ENCODE measurements around the gene ADAMTS15.
"Not testable (repeated sequence)": the region's sequence is repeated elsewhere in the genome, so short reads cannot be mapped to it uniquely, and the experiment has no call there.

ADAMTS15 gene

DNA sequence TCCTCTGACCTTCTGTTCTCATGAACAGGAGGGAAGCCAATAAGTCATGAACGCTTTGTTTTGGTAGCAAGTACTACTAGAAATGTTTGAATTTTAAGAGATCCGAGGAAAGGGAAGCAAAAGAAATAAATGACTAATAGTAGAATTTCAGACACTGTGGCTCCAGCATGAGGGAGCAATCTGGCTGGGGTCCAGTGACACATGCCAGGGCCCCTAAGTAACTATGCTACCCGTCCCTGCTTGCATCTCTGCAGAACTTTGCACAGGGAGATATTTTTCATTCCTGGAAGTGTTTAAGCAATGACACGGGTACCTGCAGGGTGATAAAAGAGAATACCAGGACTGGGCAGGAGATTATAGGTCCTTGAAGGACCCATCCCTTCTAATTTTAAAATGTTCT lies 12.8 kb upstream of the ADAMTS15 start:
- H3K27ac Mint-ChIP-seq, result no peak overlapping the region
- peaks cover 12% of the 10 kb centered on the region for H3K4me1 Mint-ChIP-seq (ENCODE audit: low read depth)
- H3K9me3 Mint-ChIP-seq, result no peaks in the 10 kb centered on the region
- H3K4me3 Mint-ChIP-seq, result no peak overlapping the region
- peaks cover 16% of the 10 kb centered on the region for H3K27me3 Mint-ChIP-seq
- intact Hi-C loops (cut with micrococcal nuclease), result loop anchor here (1.0 to 5.0 kb wide), 2 partner anchors 232 to 427 kb away; no protein-coding TSS in a partner anchor
- no peaks in the 10 kb centered on the region for H3K36me3 Mint-ChIP-seq (ENCODE audit: low read depth)

DNA sequence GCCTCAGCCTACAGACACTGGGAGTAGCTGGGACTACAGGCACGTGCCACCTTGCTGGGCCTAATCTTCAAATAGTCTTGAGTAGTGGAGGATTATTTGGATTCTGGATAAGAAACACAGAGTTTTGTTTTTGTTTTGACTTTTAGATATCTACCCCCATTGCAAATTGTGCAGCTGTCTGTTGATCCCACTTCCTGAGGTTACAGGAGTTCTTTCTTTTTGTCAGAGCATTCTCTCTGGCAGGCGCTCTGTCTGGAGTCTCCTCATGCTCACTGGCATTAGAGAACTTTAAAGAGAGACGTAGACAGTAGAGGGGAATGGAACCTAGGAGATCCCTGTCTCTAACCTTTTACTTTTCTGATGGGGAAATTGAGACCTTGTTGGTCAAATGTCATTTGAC lies 12.3 kb upstream of the ADAMTS15 start:
- Mint-ChIP-seq H3K27me3 (peaks cover 11% of the 10 kb centered on the region), H3K4me3 (no peak overlapping the region), H3K27ac (no peak overlapping the region), H3K36me3 (ENCODE audit: low read depth) (no peaks in the 10 kb centered on the region), H3K9me3 (no peaks in the 10 kb centered on the region), H3K4me1 (ENCODE audit: low read depth) (peaks cover 12% of the 10 kb centered on the region)
- intact Hi-C loops (cut with micrococcal nuclease), result loop anchor here (5.0 kb wide), 1 partner anchor 231 kb away; no protein-coding TSS in a partner anchor

DNA sequence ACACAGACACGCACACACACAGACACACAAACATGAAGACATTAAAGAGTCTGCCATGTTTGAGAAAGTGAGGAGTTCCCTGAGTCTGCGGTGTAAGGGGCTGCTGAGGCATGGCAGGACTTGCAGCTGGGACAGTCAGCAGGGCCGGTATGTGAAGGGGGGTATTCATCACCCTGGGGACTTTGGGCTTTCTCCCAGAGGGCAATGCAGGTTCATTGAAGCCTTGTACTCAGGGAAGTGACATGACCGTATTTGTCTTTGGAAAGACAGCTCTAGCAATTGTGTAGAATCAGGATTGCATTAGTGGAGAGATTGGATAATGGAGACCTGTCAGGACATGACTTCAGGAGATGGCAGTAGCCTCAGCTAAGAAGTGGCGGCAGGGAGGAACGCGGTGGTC lies 10.6 kb upstream of the ADAMTS15 start:
- Mint-ChIP-seq H3K9me3 (no peaks in the 10 kb centered on the region), H3K4me3 (no peak overlapping the region), H3K27me3 (peaks cover 7% of the 10 kb centered on the region), H3K27ac (no peak overlapping the region), H3K36me3 (ENCODE audit: low read depth) (no peaks in the 10 kb centered on the region), H3K4me1 (ENCODE audit: low read depth) (peaks cover 12% of the 10 kb centered on the region)
- intact Hi-C loops (cut with micrococcal nuclease), result loop anchor here (5.0 kb wide), 1 partner anchor 229 kb away; no protein-coding TSS in a partner anchor

DNA sequence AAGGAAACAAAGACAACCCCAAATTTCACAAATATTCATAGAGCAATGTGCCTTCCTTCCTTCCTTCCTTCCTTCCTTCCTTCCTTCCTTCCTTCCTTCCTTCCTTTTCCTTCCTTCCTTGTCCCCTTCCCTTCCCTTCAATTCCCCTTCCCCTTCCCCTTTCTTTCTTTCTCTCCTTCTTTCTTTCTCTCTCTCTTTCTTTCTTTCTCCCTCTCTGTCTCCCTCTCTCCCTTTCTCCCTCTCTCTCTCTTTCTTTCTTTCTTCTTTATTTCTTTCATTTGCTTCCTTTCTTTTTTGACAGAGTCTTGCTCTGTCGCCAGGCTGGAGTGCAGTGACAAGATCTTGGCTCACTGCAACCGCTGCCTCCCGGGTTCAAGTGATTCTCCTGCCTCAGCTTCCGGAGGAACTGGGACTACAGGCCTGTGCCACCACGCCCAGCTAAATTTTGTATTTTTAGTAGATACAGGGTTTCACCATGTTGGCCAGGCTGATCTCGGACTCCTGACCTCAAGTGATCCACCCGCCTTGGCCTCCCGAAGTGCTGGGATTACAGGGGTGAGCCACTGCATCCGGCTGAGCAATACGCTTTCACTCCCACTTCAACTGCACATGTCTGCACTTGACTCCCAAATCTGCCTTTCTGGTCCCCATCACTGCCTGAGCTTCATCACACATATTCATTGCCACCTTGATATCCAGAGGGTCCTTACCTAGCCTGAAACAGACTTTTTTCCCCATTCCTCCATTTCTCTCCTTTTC lies 9.9 kb upstream of the ADAMTS15 start:
- not testable (repeated sequence) for H3K27me3 Mint-ChIP-seq; H3K27ac Mint-ChIP-seq; H3K9me3 Mint-ChIP-seq; H3K36me3 Mint-ChIP-seq (ENCODE audit: low read depth); H3K4me3 Mint-ChIP-seq
- peaks cover 12% of the 10 kb centered on the region for H3K4me1 Mint-ChIP-seq (ENCODE audit: low read depth)
- intact Hi-C loops (cut with micrococcal nuclease), result loop anchor here (5.0 kb wide), 1 partner anchor 229 kb away; no protein-coding TSS in a partner anchor

DNA sequence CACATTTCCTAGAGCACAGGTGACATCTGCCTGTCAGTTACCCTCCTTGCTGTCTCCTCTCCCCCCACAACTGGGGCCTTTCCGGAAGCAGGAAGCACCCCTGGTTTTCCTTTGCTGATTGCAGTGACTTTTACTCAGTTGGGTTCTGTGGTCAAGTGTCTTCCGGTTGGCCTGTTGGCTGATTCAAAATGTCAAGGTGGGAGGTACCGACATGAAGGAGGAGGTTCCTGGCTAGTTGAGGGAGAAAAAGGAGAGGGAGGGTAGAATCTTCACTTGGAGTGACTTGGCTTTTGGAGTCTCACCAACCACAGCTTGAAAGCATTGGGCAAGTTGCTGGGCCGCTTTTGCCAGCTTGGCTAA lies 9.3 kb upstream of the ADAMTS15 start:
- intact Hi-C loops (cut with micrococcal nuclease), result loop anchor here (5.0 kb wide), 1 partner anchor 228 kb away; no protein-coding TSS in a partner anchor
- H3K36me3 Mint-ChIP-seq (ENCODE audit: low read depth), result no peaks in the 10 kb centered on the region
- no peak overlapping the region for H3K4me3 Mint-ChIP-seq
- H3K9me3 Mint-ChIP-seq, result no peaks in the 10 kb centered on the region
- no peak overlapping the region for H3K27ac Mint-ChIP-seq
- peaks cover 6% of the 10 kb centered on the region for H3K27me3 Mint-ChIP-seq
- H3K4me1 Mint-ChIP-seq (ENCODE audit: low read depth), result peaks cover 12% of the 10 kb centered on the region

DNA sequence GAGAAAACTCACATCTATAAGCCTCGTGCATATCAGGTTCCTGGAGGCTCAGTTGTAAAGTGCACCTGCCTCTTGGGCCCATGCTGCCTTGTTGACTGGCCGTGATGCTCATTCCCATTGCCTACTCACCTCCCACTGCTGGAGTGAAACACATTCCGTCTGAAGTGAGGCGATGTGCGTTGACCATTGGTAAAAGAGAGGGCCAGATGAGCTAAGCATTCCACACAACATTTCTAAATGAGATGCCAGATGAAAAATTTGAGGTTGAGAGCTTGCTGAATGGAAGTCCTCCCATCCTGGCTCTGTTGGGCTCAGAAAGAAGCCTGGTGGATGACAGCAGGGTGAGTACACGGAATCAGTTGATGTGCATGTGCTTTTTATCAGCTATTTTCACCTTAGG lies 8.6 kb upstream of the ADAMTS15 start:
- Mint-ChIP-seq H3K27ac (no peak overlapping the region), H3K4me1 (ENCODE audit: low read depth) (peaks cover 12% of the 10 kb centered on the region), H3K27me3 (peaks cover 11% of the 10 kb centered on the region), H3K9me3 (no peaks in the 10 kb centered on the region), H3K36me3 (ENCODE audit: low read depth) (no peaks in the 10 kb centered on the region), H3K4me3 (no peak overlapping the region)
- intact Hi-C loops (cut with micrococcal nuclease), result loop anchor here (5.0 kb wide), 1 partner anchor 227 kb away; no protein-coding TSS in a partner anchor

DNA sequence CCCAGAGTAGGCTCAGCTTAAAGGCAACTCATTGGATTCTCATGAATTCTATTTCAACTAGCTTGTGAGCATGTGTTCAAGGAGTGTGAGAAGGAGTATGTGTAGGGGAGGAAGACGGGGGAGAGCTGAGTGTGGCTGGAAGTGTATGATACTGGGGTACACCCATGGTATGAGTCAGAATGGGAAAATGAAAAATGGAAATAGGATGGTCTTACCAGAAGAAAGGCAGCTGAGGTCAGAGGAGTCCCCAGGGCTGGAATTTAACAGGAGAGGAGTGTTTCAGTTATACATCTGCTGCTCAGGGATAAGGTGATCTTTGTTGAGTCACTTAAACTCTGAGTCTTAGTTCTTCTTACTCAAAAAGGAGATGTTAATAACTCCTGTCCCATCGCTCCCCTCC lies 6.7 kb upstream of the ADAMTS15 start:
- no peaks in the 10 kb centered on the region for H3K9me3 Mint-ChIP-seq
- H3K27ac Mint-ChIP-seq, result no peak overlapping the region
- no peaks in the 10 kb centered on the region for H3K36me3 Mint-ChIP-seq (ENCODE audit: low read depth)
- H3K4me3 Mint-ChIP-seq, result no peak overlapping the region
- peaks cover 16% of the 10 kb centered on the region for H3K27me3 Mint-ChIP-seq
- intact Hi-C loops (cut with micrococcal nuclease), result no loop called here
- peaks cover 12% of the 10 kb centered on the region for H3K4me1 Mint-ChIP-seq (ENCODE audit: low read depth)

DNA sequence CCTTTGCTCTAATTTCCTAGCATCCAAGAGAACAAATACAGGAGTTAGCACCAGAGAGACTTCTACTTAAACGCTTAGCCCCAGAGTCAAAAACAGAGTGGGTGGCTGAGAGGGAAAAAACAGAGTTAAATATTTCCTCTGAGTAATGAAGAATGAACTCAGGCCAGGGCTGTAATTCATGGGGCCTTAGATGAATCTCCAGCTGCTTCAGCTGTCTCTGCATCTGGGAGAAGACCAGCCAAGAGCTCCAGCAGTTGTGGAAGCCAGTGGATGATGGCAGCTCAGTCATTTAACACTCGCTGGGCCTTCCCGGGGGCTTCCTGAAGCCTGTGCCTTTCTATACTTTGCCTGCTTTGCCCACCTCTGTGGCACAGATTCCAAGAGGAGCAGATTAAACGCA lies 5.7 kb upstream of the ADAMTS15 start:
- H3K36me3 Mint-ChIP-seq (ENCODE audit: low read depth), result no peaks in the 10 kb centered on the region
- H3K27ac Mint-ChIP-seq, result no peak overlapping the region
- H3K4me3 Mint-ChIP-seq, result no peak overlapping the region
- intact Hi-C loops (cut with micrococcal nuclease), result no loop called here
- peaks cover 22% of the 10 kb centered on the region for H3K27me3 Mint-ChIP-seq
- no peaks in the 10 kb centered on the region for H3K9me3 Mint-ChIP-seq
- peaks cover 12% of the 10 kb centered on the region for H3K4me1 Mint-ChIP-seq (ENCODE audit: low read depth)

DNA sequence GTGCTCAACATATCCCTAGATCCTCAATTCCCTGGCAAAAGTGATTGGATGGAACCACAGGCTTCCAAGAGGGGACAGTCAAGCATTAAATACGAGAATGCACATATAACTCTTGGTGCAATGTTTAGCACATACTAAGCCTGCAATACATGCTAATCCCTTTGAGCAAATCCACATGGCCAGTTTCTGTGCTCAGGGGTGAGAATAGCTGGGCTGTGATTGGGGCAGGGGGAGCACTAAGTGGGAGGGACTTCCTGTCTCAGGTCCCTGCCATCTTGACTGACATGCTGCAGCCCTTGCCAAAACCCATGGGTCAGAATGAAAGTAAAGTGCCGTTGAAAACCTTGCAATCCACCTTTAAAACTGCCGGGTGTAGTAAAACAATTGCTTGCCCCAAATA lies 2.7 kb upstream of the ADAMTS15 start:
- no peak overlapping the region for H3K27ac Mint-ChIP-seq
- no peaks in the 10 kb centered on the region for H3K9me3 Mint-ChIP-seq
- peaks cover 10% of the 10 kb centered on the region for H3K4me1 Mint-ChIP-seq (ENCODE audit: low read depth)
- H3K4me3 Mint-ChIP-seq, result no peak overlapping the region
- H3K36me3 Mint-ChIP-seq (ENCODE audit: low read depth), result no peaks in the 10 kb centered on the region
- intact Hi-C loops (cut with micrococcal nuclease), result no loop called here
- peaks cover 52% of the 10 kb centered on the region for H3K27me3 Mint-ChIP-seq

DNA sequence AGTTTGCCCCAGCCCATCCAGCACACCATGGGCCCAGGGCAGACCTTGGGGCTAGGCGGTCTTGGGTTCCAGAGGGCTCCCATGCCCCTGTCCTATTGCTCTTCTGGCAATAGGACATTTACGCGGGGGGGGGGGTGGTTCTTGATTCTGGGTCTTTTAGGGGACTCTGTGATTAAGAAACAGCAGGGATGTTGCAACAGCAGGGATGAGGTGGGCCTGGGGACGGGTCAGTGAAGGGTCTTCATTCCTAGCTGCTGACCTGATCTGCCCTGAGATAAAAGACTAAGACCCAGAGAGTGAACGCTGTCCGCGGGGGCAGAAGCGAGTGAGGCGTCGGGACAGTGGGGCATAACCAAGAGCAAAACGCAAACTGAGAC lies 418 bp upstream of the ADAMTS15 start:
- H3K9me3 Mint-ChIP-seq, result no peaks in the 10 kb centered on the region
- H3K36me3 Mint-ChIP-seq (ENCODE audit: low read depth), result no peaks in the 10 kb centered on the region
- intact Hi-C loops (cut with micrococcal nuclease), result no loop called here
- peaks cover 62% of the 10 kb centered on the region for H3K27me3 Mint-ChIP-seq
- peaks cover 10% of the 10 kb centered on the region for H3K4me1 Mint-ChIP-seq (ENCODE audit: low read depth)
- no peak overlapping the region for H3K27ac Mint-ChIP-seq
- H3K4me3 Mint-ChIP-seq, result no peak overlapping the region

DNA sequence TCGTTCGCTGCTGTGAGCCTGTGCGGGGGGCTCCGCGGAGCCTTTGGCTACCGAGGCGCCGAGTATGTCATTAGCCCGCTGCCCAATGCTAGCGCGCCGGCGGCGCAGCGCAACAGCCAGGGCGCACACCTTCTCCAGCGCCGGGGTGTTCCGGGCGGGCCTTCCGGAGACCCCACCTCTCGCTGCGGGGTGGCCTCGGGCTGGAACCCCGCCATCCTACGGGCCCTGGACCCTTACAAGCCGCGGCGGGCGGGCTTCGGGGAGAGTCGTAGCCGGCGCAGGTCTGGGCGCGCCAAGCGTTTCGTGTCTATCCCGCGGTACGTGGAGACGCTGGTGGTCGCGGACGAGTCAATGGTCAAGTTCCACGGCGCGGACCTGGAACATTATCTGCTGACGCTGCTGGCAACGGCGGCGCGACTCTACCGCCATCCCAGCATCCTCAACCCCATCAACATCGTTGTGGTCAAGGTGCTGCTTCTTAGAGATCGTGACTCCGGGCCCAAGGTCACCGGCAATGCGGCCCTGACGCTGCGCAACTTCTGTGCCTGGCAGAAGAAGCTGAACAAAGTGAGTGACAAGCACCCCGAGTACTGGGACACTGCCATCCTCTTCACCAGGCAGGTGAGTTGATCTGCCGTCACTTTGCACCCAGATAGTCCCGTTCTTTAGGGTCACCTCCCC lies 1.0 kb downstream of the ADAMTS15 start:
- no peaks in the 10 kb centered on the region for H3K9me3 Mint-ChIP-seq
- H3K4me3 Mint-ChIP-seq, result no peak overlapping the region
- H3K4me1 Mint-ChIP-seq (ENCODE audit: low read depth), result peaks cover 10% of the 10 kb centered on the region
- no peaks in the 10 kb centered on the region for H3K36me3 Mint-ChIP-seq (ENCODE audit: low read depth)
- H3K27me3 Mint-ChIP-seq, result peaks cover 72% of the 10 kb centered on the region
- H3K27ac Mint-ChIP-seq, result no peak overlapping the region
- intact Hi-C loops (cut with micrococcal nuclease), result no loop called here

DNA sequence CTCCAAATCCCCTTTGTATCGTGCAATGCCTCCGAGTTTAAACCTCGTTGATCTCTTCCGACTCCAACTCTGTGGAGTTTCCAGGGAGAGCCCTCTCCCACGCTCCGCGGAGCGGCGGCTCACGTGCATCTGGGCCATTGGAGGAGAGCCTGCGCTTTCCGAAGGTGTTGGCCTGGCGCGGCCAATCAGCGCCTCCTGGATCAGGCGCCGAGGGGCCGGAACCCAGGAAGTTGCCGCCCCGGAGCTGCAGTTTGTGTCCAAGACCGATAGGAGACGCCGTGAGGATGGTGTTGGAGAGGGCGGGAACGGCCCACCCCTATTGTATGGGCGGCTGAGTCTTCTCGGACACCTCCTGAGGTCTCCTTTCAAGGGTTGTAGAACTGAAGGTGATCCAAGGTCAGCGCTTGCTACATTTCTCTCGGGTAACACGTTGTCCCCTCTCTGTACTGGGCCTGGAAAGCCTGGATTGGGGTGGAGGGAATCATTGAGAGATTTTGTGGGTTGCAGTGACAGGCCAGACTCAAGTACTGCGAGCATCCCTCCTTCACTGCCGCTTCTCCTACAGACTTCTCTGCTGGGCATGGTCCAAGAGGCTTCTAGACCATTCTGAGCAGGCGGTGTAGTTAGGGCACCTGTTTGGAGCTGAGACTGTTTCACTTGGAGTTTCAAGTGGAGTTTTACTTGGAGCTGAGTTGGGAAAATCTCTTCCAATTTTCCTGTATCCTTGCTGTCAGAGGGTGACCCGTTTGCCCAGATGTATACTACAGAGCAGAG lies 1.7 kb downstream of the ADAMTS15 start:
- Mint-ChIP-seq H3K4me3 (no peak overlapping the region), H3K9me3 (no peaks in the 10 kb centered on the region), H3K36me3 (ENCODE audit: low read depth) (no peaks in the 10 kb centered on the region), H3K4me1 (ENCODE audit: low read depth) (peaks cover 10% of the 10 kb centered on the region), H3K27ac (no peak overlapping the region), H3K27me3 (peaks cover 67% of the 10 kb centered on the region)
- intact Hi-C loops (cut with micrococcal nuclease), result no loop called here

DNA sequence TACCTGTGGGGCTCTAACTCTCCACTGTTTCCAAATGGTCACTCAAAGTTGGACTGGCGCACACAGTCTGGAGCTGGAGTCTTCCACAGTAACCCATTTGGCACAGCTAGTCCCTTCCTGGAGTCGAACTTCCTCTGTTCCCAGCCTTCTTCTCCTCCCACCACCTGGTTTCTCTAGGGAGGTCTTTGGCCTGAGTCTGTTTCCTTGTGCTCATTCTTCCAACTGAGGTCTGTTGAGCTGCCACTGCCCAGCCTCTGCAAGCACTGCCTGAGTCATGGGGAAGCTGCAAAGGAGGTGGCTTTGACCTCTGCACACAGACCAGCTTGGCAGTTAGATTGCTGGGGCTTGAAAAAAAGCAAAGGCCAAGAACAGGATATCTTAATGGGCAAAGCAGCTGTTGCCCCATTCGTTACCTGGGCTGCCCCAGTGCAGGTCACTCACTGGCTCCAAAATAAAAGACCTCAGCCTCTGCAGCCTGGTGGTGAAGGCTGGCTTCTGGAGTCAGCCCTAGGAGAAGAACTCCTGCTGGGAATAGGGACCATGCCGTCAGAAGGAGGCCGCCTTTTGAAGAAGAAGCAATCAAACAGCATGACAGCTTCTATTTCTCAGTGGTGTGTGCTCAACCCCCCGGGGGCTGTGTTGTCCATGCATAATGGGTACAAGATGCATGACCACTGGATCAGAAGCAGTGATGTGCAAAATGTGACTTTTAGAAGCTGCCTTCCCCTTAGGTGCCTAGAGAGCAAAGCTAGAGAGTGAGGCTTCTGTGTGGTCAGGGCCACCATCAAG lies 3.0 kb downstream of the ADAMTS15 start:
- intact Hi-C loops (cut with micrococcal nuclease), result no loop called here
- H3K27ac Mint-ChIP-seq, result no peak overlapping the region

More for the DNA sequence above, 3.0 kb downstream of the ADAMTS15 start:
- no peaks in the 10 kb centered on the region for H3K36me3 Mint-ChIP-seq (ENCODE audit: low read depth)
- no peak overlapping the region for H3K4me3 Mint-ChIP-seq
- peaks cover 63% of the 10 kb centered on the region for H3K27me3 Mint-ChIP-seq
- no peaks in the 10 kb centered on the region for H3K9me3 Mint-ChIP-seq
- peaks cover 10% of the 10 kb centered on the region for H3K4me1 Mint-ChIP-seq (ENCODE audit: low read depth)

All from dendritic cell treated with granulocyte-macrophage colony-stimulating factor and Interleukin-4, amounts not matched to agents 40 ng/mL and 50 ng/mL, for 4 days (primary cell).